ENCODE results near the gene ASCL2. TPM values are rescaled to one million over a fixed set of nuclear protein-coding genes. Genes with fewer than 3 reads are reported as not detected.
A peak's percentile ranks its signal among the peaks of the same experiment; 100 is the strongest.

The ASCL2 gene
- polyA plus RNA-seq, 2 donors = 0.95 to 1.7 TPM

DNA sequence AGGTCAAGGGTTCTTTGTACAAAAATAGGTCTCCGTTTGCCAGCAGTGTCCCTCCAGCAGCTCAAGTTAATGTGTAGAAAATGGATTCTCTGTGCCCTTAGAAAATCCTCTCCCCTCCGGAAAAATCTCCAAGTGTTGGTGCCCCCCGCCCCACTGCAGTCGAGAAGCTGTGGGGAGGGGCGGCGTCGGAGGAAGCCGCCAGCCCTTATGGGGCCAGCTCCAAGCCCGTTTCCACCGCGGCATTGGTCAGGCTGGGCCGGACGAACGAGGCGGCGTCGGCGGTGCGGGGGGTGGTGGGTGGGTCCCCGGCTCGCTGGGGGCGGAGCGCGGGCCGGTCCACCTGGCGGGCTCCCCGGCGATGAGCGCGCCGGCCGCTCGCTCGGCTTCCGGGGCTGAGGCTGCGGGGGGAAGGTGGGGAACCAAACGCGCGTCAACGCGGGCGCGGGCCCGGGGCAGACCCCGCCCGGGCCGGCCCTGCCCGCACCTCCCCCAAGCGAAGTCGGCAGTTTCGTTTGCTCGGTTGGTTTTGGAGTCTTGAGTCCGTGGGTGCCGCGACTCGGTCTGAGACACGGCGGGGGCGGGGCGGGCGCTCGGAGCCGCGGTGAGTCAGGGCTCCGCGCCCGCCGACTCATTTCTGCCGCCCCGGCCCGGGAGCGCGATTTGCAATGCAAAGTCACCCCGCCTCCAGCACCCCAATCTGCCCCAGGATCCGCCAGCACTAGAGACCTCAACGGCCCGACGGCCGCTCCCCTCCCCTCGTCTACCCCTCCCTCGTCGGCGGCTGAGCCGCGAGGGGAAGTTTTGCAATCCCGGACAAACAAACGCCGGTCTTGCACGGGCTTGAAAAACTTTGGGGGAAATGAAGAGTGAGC is 1.4 kb downstream of the ASCL2 start:
- WGBS, 2 donors = 1 to 2% methylated on average over 57 to 89 of the region's 89 CpGs
- H3K36me3 ChIP-seq (ENCODE audit: control insufficient read depth in 2 of 2, insufficient read depth in 2 of 2, low read length in 1 of 2) = no peaks in the 10 kb centered on the region
- no peaks in the 10 kb centered on the region for H3K9me3 ChIP-seq (ENCODE audit: control insufficient read depth in 2 of 2, insufficient read depth in 1 of 2, low read depth in 1 of 2, low read length in 1 of 2)
- H3K27me3 ChIP-seq (ENCODE audit: control insufficient read depth in 1 of 2, insufficient read depth in 2 of 2, low read length in 2 of 2) = peaks cover 0 to 15% of the 10 kb centered on the region in 2 donors
- no peak overlapping the region for H3K27ac ChIP-seq (ENCODE audit: low read depth in 2 of 2, low read length in 1 of 2)
- H3K4me1 ChIP-seq (ENCODE audit: control insufficient read depth in 2 of 2, insufficient read depth in 2 of 2, low read length in 1 of 2) = peaks cover 6 to 14% of the 10 kb centered on the region in 2 donors
- peak overlapping the region; percentile 51 to 55 for H3K4me3 ChIP-seq (ENCODE audit: low read depth in 1 of 2, low read length in 2 of 2)

GRCh38 chr11:2267851-2268728 is 2.3 kb downstream of the ASCL2 start:
- Histone ChIP-seq H3K27me3 (ENCODE audit: control insufficient read depth in 1 of 2, insufficient read depth in 2 of 2, low read length in 2 of 2) (peaks cover 0 to 15% of the 10 kb centered on the region in 2 donors), H3K27ac (ENCODE audit: low read depth in 2 of 2, low read length in 1 of 2) (no peak overlapping the region), H3K36me3 (ENCODE audit: control insufficient read depth in 2 of 2, insufficient read depth in 2 of 2, low read length in 1 of 2) (no peaks in the 10 kb centered on the region), H3K4me1 (ENCODE audit: control insufficient read depth in 2 of 2, insufficient read depth in 2 of 2, low read length in 1 of 2) (peaks cover 6 to 14% of the 10 kb centered on the region in 2 donors), H3K4me3 (ENCODE audit: low read depth in 1 of 2, low read length in 2 of 2) (no peak overlapping the region), H3K9me3 (ENCODE audit: control insufficient read depth in 2 of 2, insufficient read depth in 1 of 2, low read depth in 1 of 2, low read length in 1 of 2) (no peaks in the 10 kb centered on the region)
- WGBS, 2 donors = 69 to 73% methylated on average over 26 of the region's 26 CpGs

DNA sequence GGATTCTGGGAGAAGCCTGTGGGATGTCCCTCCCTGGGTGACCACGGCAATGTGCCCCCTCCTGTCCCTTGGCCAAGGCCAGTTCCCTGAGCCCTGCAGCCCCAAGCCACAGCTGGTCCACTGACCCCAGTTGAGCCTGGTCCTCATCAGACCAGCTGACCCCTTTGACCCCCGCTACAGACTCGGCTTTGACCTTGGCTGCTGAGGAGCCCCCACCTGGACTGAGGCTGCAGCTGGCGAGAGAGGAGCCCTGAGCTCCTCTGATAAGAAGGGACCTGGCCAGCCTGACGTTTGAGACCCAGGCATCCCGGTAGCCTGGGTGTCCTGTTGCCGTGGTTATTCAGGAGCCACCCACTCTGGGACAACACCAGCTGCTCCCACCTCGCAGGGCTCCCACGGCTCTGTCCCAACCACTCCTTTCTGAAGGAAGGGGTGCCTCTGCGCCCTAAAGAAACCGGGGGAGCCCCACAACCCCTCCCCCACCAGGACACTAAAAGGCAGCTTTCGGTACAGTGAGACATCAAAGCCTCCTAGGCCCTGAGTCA is 3.0 kb downstream of the ASCL2 start:
- Histone ChIP-seq H3K4me1 (ENCODE audit: control insufficient read depth in 2 of 2, insufficient read depth in 2 of 2, low read length in 1 of 2) (peaks cover 6 to 14% of the 10 kb centered on the region in 2 donors), H3K27me3 (ENCODE audit: control insufficient read depth in 1 of 2, insufficient read depth in 2 of 2, low read length in 2 of 2) (peaks cover 0 to 15% of the 10 kb centered on the region in 2 donors), H3K27ac (ENCODE audit: low read depth in 2 of 2, low read length in 1 of 2) (no peak overlapping the region), H3K36me3 (ENCODE audit: control insufficient read depth in 2 of 2, insufficient read depth in 2 of 2, low read length in 1 of 2) (no peaks in the 10 kb centered on the region), H3K4me3 (ENCODE audit: low read depth in 1 of 2, low read length in 2 of 2) (no peak overlapping the region), H3K9me3 (ENCODE audit: control insufficient read depth in 2 of 2, insufficient read depth in 1 of 2, low read depth in 1 of 2, low read length in 1 of 2) (no peaks in the 10 kb centered on the region)
- WGBS, 2 donors = 79 to 84% methylated on average over 12 of the region's 12 CpGs

- Histone ChIP-seq H3K36me3 (ENCODE audit: control insufficient read depth in 2 of 2, insufficient read depth in 2 of 2, low read length in 1 of 2) (no peaks in the 10 kb centered on the region), H3K27ac (ENCODE audit: low read depth in 2 of 2, low read length in 1 of 2) (no peak overlapping the region), H3K27me3 (ENCODE audit: control insufficient read depth in 1 of 2, insufficient read depth in 2 of 2, low read length in 2 of 2) (peaks cover 0 to 15% of the 10 kb centered on the region in 2 donors), H3K4me1 (ENCODE audit: control insufficient read depth in 2 of 2, insufficient read depth in 2 of 2, low read length in 1 of 2) (peaks cover 6 to 14% of the 10 kb centered on the region in 2 donors), H3K9me3 (ENCODE audit: control insufficient read depth in 2 of 2, insufficient read depth in 1 of 2, low read depth in 1 of 2, low read length in 1 of 2) (no peaks in the 10 kb centered on the region), H3K4me3 (ENCODE audit: low read depth in 1 of 2, low read length in 2 of 2) (no peak overlapping the region)
- WGBS, 2 donors = 86 to 92% methylated on average over 26 of the region's 26 CpGs
Observed at GRCh38 chr11:2266586-2267305, 3.6 kb downstream of the ASCL2 start.

DNA sequence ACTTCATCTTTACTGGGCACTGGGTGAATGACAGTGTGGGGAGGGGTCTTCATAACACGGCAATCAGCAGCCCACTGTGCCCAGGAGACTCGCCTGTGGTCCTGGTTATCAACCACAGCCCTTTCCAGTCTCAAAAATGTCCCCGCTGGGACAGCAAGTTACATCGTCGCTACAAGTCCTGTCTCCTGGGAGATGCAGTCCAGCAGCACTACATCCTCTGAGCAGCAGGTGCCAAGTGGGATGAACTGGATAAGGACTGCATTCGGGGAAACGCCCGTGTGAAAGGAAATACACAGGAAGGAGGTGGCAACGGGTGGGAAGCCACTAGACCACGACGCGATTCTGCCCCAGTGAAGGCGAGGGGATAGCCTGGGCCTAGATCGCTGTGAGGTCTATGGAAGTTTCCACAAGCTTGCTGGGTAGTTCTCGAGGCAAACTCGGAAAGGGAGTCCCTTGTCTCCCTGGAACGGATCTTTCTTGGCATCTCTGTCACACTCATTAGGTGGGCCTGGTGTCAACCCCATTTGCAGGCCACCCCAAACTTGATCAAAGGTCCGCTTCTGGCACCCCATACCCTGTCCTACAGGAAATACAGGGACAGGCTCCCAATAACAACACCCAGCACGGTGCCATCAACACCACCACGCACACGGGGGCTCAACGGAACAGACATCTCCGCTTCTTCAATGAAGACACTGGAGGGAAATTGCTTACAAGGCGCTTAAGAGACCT is 4.4 kb downstream of the ASCL2 start:
- 63 to 69% methylated on average over 24 of the region's 24 CpGs for WGBS, 2 donors
- Histone ChIP-seq H3K4me1 (ENCODE audit: control insufficient read depth in 2 of 2, insufficient read depth in 2 of 2, low read length in 1 of 2) (peaks cover 5 to 13% of the 10 kb centered on the region in 2 donors), H3K27ac (ENCODE audit: low read depth in 2 of 2, low read length in 1 of 2) (no peak overlapping the region), H3K27me3 (ENCODE audit: control insufficient read depth in 1 of 2, insufficient read depth in 2 of 2, low read length in 2 of 2) (peaks cover 0 to 9% of the 10 kb centered on the region in 2 donors), H3K4me3 (ENCODE audit: low read depth in 1 of 2, low read length in 2 of 2) (no peak overlapping the region), H3K9me3 (ENCODE audit: control insufficient read depth in 2 of 2, insufficient read depth in 1 of 2, low read depth in 1 of 2, low read length in 1 of 2) (no peaks in the 10 kb centered on the region), H3K36me3 (ENCODE audit: control insufficient read depth in 2 of 2, insufficient read depth in 2 of 2, low read length in 1 of 2) (no peaks in the 10 kb centered on the region)

DNA sequence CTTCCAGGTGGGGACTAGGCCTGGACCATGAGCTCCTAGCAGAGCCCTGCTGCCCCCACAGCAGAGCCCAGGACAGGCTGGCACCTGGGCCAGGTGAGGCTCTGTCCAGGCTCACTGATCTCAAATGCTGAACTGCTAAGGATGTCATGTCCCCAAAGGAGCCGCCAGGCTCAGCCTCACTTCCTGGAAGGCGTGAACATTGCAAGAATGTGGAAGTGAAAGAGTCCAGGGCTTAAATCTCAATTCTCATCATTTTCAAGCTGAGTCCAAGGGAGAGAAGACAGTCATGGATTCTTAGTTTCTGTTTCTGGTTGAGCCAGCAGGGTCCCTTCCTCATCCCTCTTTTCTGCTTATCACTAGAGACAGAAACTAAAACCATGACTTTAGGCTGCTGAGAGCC is 5.0 kb downstream of the ASCL2 start:
- WGBS, 2 donors = 33 to 34% methylated on average over 2 of the region's 2 CpGs
- Histone ChIP-seq H3K27ac (ENCODE audit: low read depth in 2 of 2, low read length in 1 of 2) (no peak overlapping the region), H3K36me3 (ENCODE audit: control insufficient read depth in 2 of 2, insufficient read depth in 2 of 2, low read length in 1 of 2) (no peaks in the 10 kb centered on the region), H3K4me1 (ENCODE audit: control insufficient read depth in 2 of 2, insufficient read depth in 2 of 2, low read length in 1 of 2) (peaks cover 3 to 12% of the 10 kb centered on the region in 2 donors), H3K27me3 (ENCODE audit: control insufficient read depth in 1 of 2, insufficient read depth in 2 of 2, low read length in 2 of 2) (peaks cover 0 to 3% of the 10 kb centered on the region in 2 donors), H3K9me3 (ENCODE audit: control insufficient read depth in 2 of 2, insufficient read depth in 1 of 2, low read depth in 1 of 2, low read length in 1 of 2) (no peaks in the 10 kb centered on the region), H3K4me3 (ENCODE audit: low read depth in 1 of 2, low read length in 2 of 2) (no peak overlapping the region)

GRCh38 chr11:2264366-2265053 is 5.9 kb downstream of the ASCL2 start:
- H3K9me3 ChIP-seq (ENCODE audit: control insufficient read depth in 2 of 2, insufficient read depth in 1 of 2, low read depth in 1 of 2, low read length in 1 of 2) = no peaks in the 10 kb centered on the region
- no peaks in the 10 kb centered on the region for H3K36me3 ChIP-seq (ENCODE audit: control insufficient read depth in 2 of 2, insufficient read depth in 2 of 2, low read length in 1 of 2)
- H3K27me3 ChIP-seq (ENCODE audit: control insufficient read depth in 1 of 2, insufficient read depth in 2 of 2, low read length in 2 of 2) = peaks cover 0 to 4% of the 10 kb centered on the region in 2 donors
- 87 to 90% methylated on average over 22 of the region's 22 CpGs for WGBS, 2 donors
- H3K4me1 ChIP-seq (ENCODE audit: control insufficient read depth in 2 of 2, insufficient read depth in 2 of 2, low read length in 1 of 2) = peaks cover 3 to 7% of the 10 kb centered on the region in 2 donors
- H3K4me3 ChIP-seq (ENCODE audit: low read depth in 1 of 2, low read length in 2 of 2) = no peak overlapping the region
- no peak overlapping the region for H3K27ac ChIP-seq (ENCODE audit: low read depth in 2 of 2, low read length in 1 of 2)

GRCh38 chr11:2263724-2264360 is 6.5 kb downstream of the ASCL2 start:
- Histone ChIP-seq H3K36me3 (ENCODE audit: control insufficient read depth in 2 of 2, insufficient read depth in 2 of 2, low read length in 1 of 2) (no peaks in the 10 kb centered on the region), H3K4me3 (ENCODE audit: low read depth in 1 of 2, low read length in 2 of 2) (no peak overlapping the region), H3K27me3 (ENCODE audit: control insufficient read depth in 1 of 2, insufficient read depth in 2 of 2, low read length in 2 of 2) (peaks cover 0 to 4% of the 10 kb centered on the region in 2 donors), H3K27ac (ENCODE audit: low read depth in 2 of 2, low read length in 1 of 2) (no peak overlapping the region), H3K9me3 (ENCODE audit: control insufficient read depth in 2 of 2, insufficient read depth in 1 of 2, low read depth in 1 of 2, low read length in 1 of 2) (no peaks in the 10 kb centered on the region), H3K4me1 (ENCODE audit: control insufficient read depth in 2 of 2, insufficient read depth in 2 of 2, low read length in 1 of 2) (peaks cover 3 to 7% of the 10 kb centered on the region in 2 donors)
- WGBS, 2 donors = 94 to 96% methylated on average over 13 of the region's 13 CpGs
